Measurements from ENCODE around the gene WSB1.

- TF ChIP-seq, protein P1, sequence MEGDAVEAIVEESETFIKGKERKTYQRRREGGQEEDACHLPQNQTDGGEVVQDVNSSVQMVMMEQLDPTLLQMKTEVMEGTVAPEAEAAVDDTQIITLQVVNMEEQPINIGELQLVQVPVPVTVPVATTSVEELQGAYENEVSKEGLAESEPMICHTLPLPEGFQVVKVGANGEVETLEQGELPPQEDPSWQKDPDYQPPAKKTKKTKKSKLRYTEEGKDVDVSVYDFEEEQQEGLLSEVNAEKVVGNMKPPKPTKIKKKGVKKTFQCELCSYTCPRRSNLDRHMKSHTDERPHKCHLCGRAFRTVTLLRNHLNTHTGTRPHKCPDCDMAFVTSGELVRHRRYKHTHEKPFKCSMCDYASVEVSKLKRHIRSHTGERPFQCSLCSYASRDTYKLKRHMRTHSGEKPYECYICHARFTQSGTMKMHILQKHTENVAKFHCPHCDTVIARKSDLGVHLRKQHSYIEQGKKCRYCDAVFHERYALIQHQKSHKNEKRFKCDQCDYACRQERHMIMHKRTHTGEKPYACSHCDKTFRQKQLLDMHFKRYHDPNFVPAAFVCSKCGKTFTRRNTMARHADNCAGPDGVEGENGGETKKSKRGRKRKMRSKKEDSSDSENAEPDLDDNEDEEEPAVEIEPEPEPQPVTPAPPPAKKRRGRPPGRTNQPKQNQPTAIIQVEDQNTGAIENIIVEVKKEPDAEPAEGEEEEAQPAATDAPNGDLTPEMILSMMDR (conservative IDR thresholded peaks at IDR 0.05; ENCODE audit: low read depth, low read length) = no peak
- TF ChIP-seq EZH2 (IDR thresholded peaks at IDR 0.05; ENCODE audit: borderline replicate concordance, low read depth, low read length, poor library complexity, severe bottlenecking) = no peak
These were observed 27.7 kb upstream of the WSB1 start for GRCh38 chr17:27266228-27266627.

All from A673 (cell line).